Kidney epithelial cell (primary cell): ENCODE data around the gene VCPKMT. TPM values are rescaled to one million over a fixed set of nuclear protein-coding genes. Genes with fewer than 3 reads are reported as not detected.

Experiments
- DNase-seq: peaks from one replicate; pipeline ENCODE4 v3.0.0-alpha.2; 2010; ENCODE audit warnings: low read depth
- H3K27me3 ChIP-seq: 2 replicates; pipeline ENCODE4 v1.6.0; 2011; ENCODE audit warnings: low read length; ENCODE audit not compliant: control insufficient read depth, insufficient read depth
- H3K36me3 ChIP-seq: 2 replicates; pipeline ENCODE4 v1.5.1; 2011; ENCODE audit warnings: low read length; ENCODE audit not compliant: control insufficient read depth, insufficient read depth
- H3K4me3 ChIP-seq: 2 replicates; pipeline ENCODE4 v1.5.1; 2011; ENCODE audit warnings: low read depth, mild to moderate bottlenecking, control low read depth, low read length
- CTCF ChIP-seq: IDR thresholded peaks from 2 replicates; pipeline ENCODE4 v1.5.1; 2011; ENCODE audit warnings: mild to moderate bottlenecking, moderate library complexity, low read length, control low read depth, inconsistent platforms; ENCODE audit not compliant: insufficient read depth, poor library complexity, severe bottlenecking
- total RNA-seq: library from RNA; depleted of rRNA; stranded (reverse); fragments of >200 nt; gene quantifications from 2 replicates; pipeline ENCODE4 v1.2.3, GENCODE V29; 2015

Gene VCPKMT
- total RNA-seq, 1 donor from 2014 or later: 6.6 TPM

DNA sequence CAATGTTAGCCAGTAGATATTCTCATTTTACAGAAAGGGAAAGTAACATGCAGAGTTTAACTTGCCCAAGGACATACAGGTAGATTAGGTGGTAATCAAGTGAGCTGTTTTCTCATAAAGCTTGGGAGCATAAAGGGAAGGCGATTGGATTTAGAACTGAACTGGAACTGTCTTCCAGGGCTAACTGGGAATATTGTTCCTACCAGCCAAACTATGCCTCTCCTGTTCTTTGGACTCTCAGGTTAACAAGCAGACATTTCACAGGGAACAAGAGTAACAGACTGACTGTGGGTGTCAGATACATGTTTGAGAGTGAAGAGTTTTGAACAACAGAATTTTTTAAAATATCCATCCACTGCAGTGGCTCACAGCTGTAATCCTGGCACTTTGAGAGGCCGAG is 15.6 kb downstream of the VCPKMT start:
- TF ChIP-seq CTCF: no peak
- DNase-seq: no peak
- Histone ChIP-seq H3K4me3 (no peak overlapping the region), H3K36me3 (no peaks in the 10 kb centered on the region), H3K27me3 (no peaks in the 10 kb centered on the region)

GRCh38 chr14:50099335-50099734 is 17.0 kb downstream of the VCPKMT start:
- no peaks in the 10 kb centered on the region for H3K27me3 ChIP-seq
- H3K36me3 ChIP-seq: no peaks in the 10 kb centered on the region
- DNase-seq: no peak
- no peak overlapping the region for H3K4me3 ChIP-seq
- TF ChIP-seq CTCF: no peak

DNA sequence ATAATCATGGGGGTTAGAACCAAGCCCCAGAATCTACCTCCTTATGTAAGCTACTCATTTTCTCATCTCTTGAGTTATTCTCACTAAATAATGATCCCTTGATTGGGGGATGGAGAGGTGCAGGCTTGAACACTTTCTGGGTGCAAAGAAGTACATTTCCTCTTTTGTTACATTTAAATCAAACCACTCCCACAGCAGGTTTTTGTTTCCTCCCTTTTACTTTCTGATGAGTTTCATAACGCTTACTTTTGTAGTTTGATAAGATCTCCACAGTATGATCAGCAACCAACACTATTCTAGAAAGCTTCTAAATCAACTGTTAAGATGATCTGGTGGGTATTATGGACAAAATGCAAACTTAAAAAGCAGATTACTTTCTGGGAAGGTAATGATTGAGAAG is 20.5 kb downstream of the VCPKMT start:
- DNase-seq: no peak
- no peak for TF ChIP-seq CTCF
- H3K36me3 ChIP-seq: no peaks in the 10 kb centered on the region
- H3K4me3 ChIP-seq: no peak overlapping the region
- H3K27me3 ChIP-seq: no peaks in the 10 kb centered on the region

GRCh38 chr14:50094056-50094755 is 22.2 kb downstream of the VCPKMT start:
- H3K36me3 ChIP-seq: no peaks in the 10 kb centered on the region
- TF ChIP-seq CTCF: no peak
- no peak overlapping the region for H3K4me3 ChIP-seq
- DNase-seq: no peak
- H3K27me3 ChIP-seq: no peaks in the 10 kb centered on the region

- no peak for TF ChIP-seq CTCF
- no peaks in the 10 kb centered on the region for H3K36me3 ChIP-seq
Measured at GRCh38 chr14:50093496-50093895, 22.9 kb downstream of the VCPKMT start.

GRCh38 chr14:50092006-50092555 is 24.3 kb downstream of the VCPKMT start:
- no peak for DNase-seq
- Histone ChIP-seq H3K36me3 (no peaks in the 10 kb centered on the region), H3K27me3 (no peaks in the 10 kb centered on the region), H3K4me3 (no peak overlapping the region)
- no peak for TF ChIP-seq CTCF

More at GRCh38 chr14:50093496-50093895, 22.9 kb downstream of the VCPKMT start:
- no peaks in the 10 kb centered on the region for H3K27me3 ChIP-seq
- no peak overlapping the region for H3K4me3 ChIP-seq
- no peak for DNase-seq
